HepG2 (cell line): ENCODE data around the gene RAN. TPM values are rescaled to one million over a fixed set of nuclear protein-coding genes. Genes with fewer than 3 reads are reported as not detected.

Experiments
- CBX1 ChIP-seq: IDR thresholded peaks from one replicate; pipeline ENCODE4 v1.6.1; 2016; ENCODE audit warnings: antibody characterized with exemption, low read depth
- MAFG ChIP-seq: sonication (generic); formaldehyde crosslinking; IDR thresholded peaks from 2 replicates; pipeline ENCODE4 v1.5.1; 2020; ENCODE audit warnings: mild to moderate bottlenecking, missing genetic modification reagents
- MLLT10 ChIP-seq: sonication (generic); formaldehyde crosslinking; IDR thresholded peaks from 2 replicates; pipeline ENCODE4 v1.4.0; 2020; ENCODE audit warnings: missing genetic modification reagents
- NFYB ChIP-seq: sonication (generic); formaldehyde crosslinking; IDR thresholded peaks from 2 replicates; pipeline ENCODE4 v1.4.0; 2020; ENCODE audit warnings: missing genetic modification reagents
- PHB2 ChIP-seq: fragments of 450-650 bp; IDR thresholded peaks from 2 replicates; pipeline ENCODE4 v1.6.1; 2018; ENCODE audit not compliant: partially characterized antibody
- SATB2 ChIP-seq: sonication (generic); formaldehyde crosslinking; IDR thresholded peaks from 2 replicates; pipeline ENCODE4 v1.5.0; 2020; ENCODE audit warnings: missing genetic modification reagents
- SIX4 ChIP-seq: sonication (generic); formaldehyde crosslinking; IDR thresholded peaks from 2 replicates; pipeline ENCODE4 v1.4.0; 2020; ENCODE audit warnings: missing genetic modification reagents
- SOX13 ChIP-seq, 3 experiments: fragments of 450-650 bp in 1 of 3; sonication (generic) in 1 of 3; formaldehyde crosslinking in 1 of 3; IDR thresholded peaks in 2 of 3; conservative IDR thresholded peaks in 1 of 3; 2 replicates each; pipeline versions ENCODE4 v1.5.0 to v1.6.1; 2016 to 2020; ENCODE audit warnings: antibody characterized with exemption in 1 of 3, mild to moderate bottlenecking in 1 of 3, missing compliant biosample characterization in 1 of 3, missing genetic modification reagents in 1 of 3, moderate library complexity in 1 of 3
- SOX5 ChIP-seq: IDR thresholded peaks from 2 replicates; pipeline ENCODE4 v1.6.1; 2016; ENCODE audit warnings: borderline replicate concordance
- SRSF9 ChIP-seq: fragments of 200-400 bp; formaldehyde crosslinking; IDR thresholded peaks from 2 replicates; pipeline ENCODE4 v1.6.1; 2018; ENCODE audit warnings: borderline replicate concordance, mild to moderate bottlenecking, low read depth, low read length; ENCODE audit not compliant: insufficient read depth, poor library complexity, severe bottlenecking
- U2AF1 ChIP-seq: fragments of 200-400 bp; formaldehyde crosslinking; optimal IDR thresholded peaks from 2 replicates; pipeline ENCODE3; 2017; ENCODE audit warnings: mild to moderate bottlenecking, low read depth, low read length
- ZKSCAN1 ChIP-seq: fragments of 150-350 bp; IDR thresholded peaks from 2 replicates; pipeline ENCODE4 v1.6.1; 2014; ENCODE audit warnings: low read length
- ZNF546 ChIP-seq: sonication (generic); formaldehyde crosslinking; conservative IDR thresholded peaks from 2 replicates; pipeline ENCODE4 v1.8.1; 2023; ENCODE audit warnings: mild to moderate bottlenecking, missing genetic modification reagents
- polyA plus RNA-seq, 8 experiments: library from polyadenylated mRNA; depleted of rRNA in 3 of 8; stranded (reverse) in 7 of 8; unstranded in 1 of 8; fragments of >200 nt; fragmentation: Illumina TruSeq in 4 of 8; extraction: Trizol in 4 of 8; gene quantifications; 2 replicates each; pipeline versions ENCODE4 v1.2.1 to v1.2.3, GENCODE V29; 2011 to 2016; ENCODE audit warnings: low read depth in 4 of 8, missing spikeins in 1 of 8, mixed read lengths in 1 of 8; ENCODE audit not compliant: insufficient read depth in 1 of 8
- total RNA-seq, 5 experiments: library from RNA; depleted of rRNA; stranded (reverse); fragments of >200 nt; fragmentation: Illumina TruSeq; extraction: Trizol; gene quantifications; 2 replicates each; pipeline ENCODE4 v1.2.3, GENCODE V29; 2016; ENCODE audit warnings: low read depth in 1 of 5
- TF ChIP-seq, protein P1 (sequence below), 2 experiments: sonication (generic) in 1 of 2; formaldehyde crosslinking in 1 of 2; IDR thresholded peaks; 2 replicates each; pipeline versions ENCODE4 v1.5.1 to v1.6.1; 2011 to 2020; ENCODE audit warnings: borderline replicate concordance in 1 of 2, low read depth in 1 of 2, low read length in 1 of 2, mild to moderate bottlenecking in 1 of 2, missing genetic modification reagents in 1 of 2, moderate library complexity in 1 of 2
- TF ChIP-seq, protein P2 (sequence below): sonication (generic); formaldehyde crosslinking; IDR thresholded peaks from 2 replicates; pipeline ENCODE4 v1.4.0; 2020; ENCODE audit warnings: missing genetic modification reagents, mild to moderate bottlenecking, borderline replicate concordance
- TF ChIP-seq, protein P3 (sequence below): sonication (generic); formaldehyde crosslinking; IDR thresholded peaks from 2 replicates; pipeline ENCODE4 v1.8.1; 2023; ENCODE audit warnings: mild to moderate bottlenecking, moderate library complexity, missing genetic modification reagents
- TF ChIP-seq, protein P4 (sequence below): sonication (generic); formaldehyde crosslinking; conservative IDR thresholded peaks from 2 replicates; pipeline ENCODE4 v1.8.0; 2022; ENCODE audit warnings: low read depth, missing genetic modification reagents
- TF ChIP-seq, protein P5 (sequence below): sonication (generic); formaldehyde crosslinking; IDR thresholded peaks from 2 replicates; pipeline ENCODE4 v1.5.0; 2020; ENCODE audit warnings: mild to moderate bottlenecking, missing genetic modification reagents

The RAN gene
- total and polyA plus RNA-seq, 2 of the 13 experiments (the other 11 are each of a cell fraction or from before 2014, with no cell fraction given), result 1,335 to 1,630 TPM

GRCh38 chr12:130870442-130871285 lies 1.2 kb upstream of the RAN start (continued):
- TF ChIP-seq, protein P1, sequence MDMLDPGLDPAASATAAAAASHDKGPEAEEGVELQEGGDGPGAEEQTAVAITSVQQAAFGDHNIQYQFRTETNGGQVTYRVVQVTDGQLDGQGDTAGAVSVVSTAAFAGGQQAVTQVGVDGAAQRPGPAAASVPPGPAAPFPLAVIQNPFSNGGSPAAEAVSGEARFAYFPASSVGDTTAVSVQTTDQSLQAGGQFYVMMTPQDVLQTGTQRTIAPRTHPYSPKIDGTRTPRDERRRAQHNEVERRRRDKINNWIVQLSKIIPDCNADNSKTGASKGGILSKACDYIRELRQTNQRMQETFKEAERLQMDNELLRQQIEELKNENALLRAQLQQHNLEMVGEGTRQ (IDR thresholded peaks at IDR 0.05; ENCODE audit: low read depth, low read length), result no peak
- TF ChIP-seq, protein P1 (CRISPR knock-in tag; IDR thresholded peaks at IDR 0.05; ENCODE audit: borderline replicate concordance), result 0 out of 2 replicates have a peak, but pooled peaks have one; percentile 29
- TF ChIP-seq, protein P2, sequence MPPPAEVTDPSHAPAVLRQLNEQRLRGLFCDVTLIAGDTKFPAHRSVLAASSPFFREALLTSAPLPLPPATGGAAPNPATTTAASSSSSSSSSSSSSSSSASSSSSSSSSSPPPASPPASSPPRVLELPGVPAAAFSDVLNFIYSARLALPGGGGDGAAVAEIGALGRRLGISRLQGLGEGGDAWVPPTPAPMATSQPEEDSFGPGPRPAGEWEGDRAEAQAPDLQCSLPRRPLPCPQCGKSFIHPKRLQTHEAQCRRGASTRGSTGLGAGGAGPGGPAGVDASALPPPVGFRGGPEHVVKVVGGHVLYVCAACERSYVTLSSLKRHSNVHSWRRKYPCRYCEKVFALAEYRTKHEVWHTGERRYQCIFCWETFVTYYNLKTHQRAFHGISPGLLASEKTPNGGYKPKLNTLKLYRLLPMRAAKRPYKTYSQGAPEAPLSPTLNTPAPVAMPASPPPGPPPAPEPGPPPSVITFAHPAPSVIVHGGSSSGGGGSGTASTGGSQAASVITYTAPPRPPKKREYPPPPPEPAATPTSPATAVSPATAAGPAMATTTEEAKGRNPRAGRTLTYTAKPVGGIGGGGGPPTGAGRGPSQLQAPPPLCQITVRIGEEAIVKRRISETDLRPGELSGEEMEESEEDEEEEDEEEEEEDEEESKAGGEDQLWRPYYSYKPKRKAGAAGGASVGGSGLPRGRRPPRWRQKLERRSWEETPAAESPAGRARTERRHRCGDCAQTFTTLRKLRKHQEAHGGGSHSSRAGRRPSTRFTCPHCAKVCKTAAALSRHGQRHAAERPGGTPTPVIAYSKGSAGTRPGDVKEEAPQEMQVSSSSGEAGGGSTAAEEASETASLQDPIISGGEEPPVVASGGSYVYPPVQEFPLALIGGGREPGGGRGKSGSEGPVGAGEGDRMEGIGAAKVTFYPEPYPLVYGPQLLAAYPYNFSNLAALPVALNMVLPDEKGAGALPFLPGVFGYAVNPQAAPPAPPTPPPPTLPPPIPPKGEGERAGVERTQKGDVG, result no peak
- no peak for TF ChIP-seq ZNF546 (CRISPR knock-in tag)
- TF ChIP-seq, protein P3, sequence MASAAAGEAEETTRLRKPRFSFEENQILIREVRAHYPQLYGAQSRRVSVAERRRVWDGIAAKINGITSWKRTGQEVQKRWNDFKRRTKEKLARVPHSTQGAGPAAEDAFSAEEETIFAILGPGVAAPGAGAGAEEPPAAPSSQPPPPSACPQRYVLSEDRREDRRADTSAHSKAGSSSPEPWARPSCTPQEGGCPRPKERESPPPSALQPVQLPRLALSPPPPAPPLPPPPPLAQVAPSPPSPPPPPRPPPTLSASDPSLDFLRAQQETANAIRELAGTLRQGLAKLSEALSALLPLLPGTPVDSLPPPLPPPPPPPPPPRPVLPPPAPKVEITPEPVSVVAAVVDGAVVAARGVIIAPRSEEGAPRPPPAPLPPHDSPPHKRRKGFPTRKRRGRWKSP (CRISPR knock-in tag), result 0 out of 2 replicates have a peak, but pooled peaks have one; percentile 26
- no peak for TF ChIP-seq SRSF9
- peak; percentile 21 for TF ChIP-seq CBX1
- TF ChIP-seq SOX13 (IDR thresholded peaks at IDR 0.05), result no peak
- TF ChIP-seq SOX13 (CRISPR knock-in tag; conservative IDR thresholded peaks at IDR 0.05 in 1 of 2, IDR thresholded peaks at IDR 0.05 in 1 of 2), result peak in 1 of 2 experiments; percentile 47; a peak in 1 of 4 replicates
- TF ChIP-seq NFYB, result no peak
- TF ChIP-seq SOX5, result peak; percentile 57; the same call in 1 of the 2 replicates
- TF ChIP-seq MAFG (CRISPR knock-in tag), result no peak
- no peak for TF ChIP-seq SIX4 (CRISPR knock-in tag)
- TF ChIP-seq U2AF1, result no peak
- TF ChIP-seq, protein P4, sequence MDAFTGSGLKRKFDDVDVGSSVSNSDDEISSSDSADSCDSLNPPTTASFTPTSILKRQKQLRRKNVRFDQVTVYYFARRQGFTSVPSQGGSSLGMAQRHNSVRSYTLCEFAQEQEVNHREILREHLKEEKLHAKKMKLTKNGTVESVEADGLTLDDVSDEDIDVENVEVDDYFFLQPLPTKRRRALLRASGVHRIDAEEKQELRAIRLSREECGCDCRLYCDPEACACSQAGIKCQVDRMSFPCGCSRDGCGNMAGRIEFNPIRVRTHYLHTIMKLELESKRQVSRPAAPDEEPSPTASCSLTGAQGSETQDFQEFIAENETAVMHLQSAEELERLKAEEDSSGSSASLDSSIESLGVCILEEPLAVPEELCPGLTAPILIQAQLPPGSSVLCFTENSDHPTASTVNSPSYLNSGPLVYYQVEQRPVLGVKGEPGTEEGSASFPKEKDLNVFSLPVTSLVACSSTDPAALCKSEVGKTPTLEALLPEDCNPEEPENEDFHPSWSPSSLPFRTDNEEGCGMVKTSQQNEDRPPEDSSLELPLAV (CRISPR knock-in tag), result no peak
- TF ChIP-seq PHB2, result no peak
- TF ChIP-seq SATB2, result no peak
- TF ChIP-seq ZKSCAN1, result no peak
- TF ChIP-seq MLLT10, result no peak
- TF ChIP-seq, protein P5, sequence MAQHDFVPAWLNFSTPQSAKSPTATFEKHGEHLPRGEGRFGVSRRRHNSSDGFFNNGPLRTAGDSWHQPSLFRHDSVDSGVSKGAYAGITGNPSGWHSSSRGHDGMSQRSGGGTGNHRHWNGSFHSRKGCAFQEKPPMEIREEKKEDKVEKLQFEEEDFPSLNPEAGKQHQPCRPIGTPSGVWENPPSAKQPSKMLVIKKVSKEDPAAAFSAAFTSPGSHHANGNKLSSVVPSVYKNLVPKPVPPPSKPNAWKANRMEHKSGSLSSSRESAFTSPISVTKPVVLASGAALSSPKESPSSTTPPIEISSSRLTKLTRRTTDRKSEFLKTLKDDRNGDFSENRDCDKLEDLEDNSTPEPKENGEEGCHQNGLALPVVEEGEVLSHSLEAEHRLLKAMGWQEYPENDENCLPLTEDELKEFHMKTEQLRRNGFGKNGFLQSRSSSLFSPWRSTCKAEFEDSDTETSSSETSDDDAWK (CRISPR knock-in tag), result no peak
